ENCODE results near the gene CBX5.
"Not testable (repeated sequence)": the region's sequence is repeated elsewhere in the genome, so short reads cannot be mapped to it uniquely, and the experiment has no call there.

The CBX5 gene

GRCh38 chr12:54292083-54292930 is 12.4 kb upstream of the CBX5 start:
- no peak overlapping the region for H3K4me3 ChIP-seq (ENCODE audit: control insufficient read depth, low read depth, low read length)
- DNase-seq (ENCODE audit: low read depth) = no peak
- no peak for TF ChIP-seq CTCF (IDR thresholded peaks at IDR 0.05; ENCODE audit: control insufficient read depth, insufficient read depth, low read depth, low read length, missing control alignments)

GRCh38 chr12:54287261-54288157 is 7.6 kb upstream of the CBX5 start:
- no peak for TF ChIP-seq CTCF (IDR thresholded peaks at IDR 0.05; ENCODE audit: control insufficient read depth, insufficient read depth, low read depth, low read length, missing control alignments)
- no peak overlapping the region for H3K4me3 ChIP-seq (ENCODE audit: control insufficient read depth, low read depth, low read length)
- no peak for DNase-seq (ENCODE audit: low read depth)

- H3K4me3 ChIP-seq (ENCODE audit: control insufficient read depth, low read depth, low read length) = no peak overlapping the region
- no peak for TF ChIP-seq CTCF (IDR thresholded peaks at IDR 0.05; ENCODE audit: control insufficient read depth, insufficient read depth, low read depth, low read length, missing control alignments)
- no peak for DNase-seq (ENCODE audit: low read depth)
These were observed 6.4 kb upstream of the CBX5 start for GRCh38 chr12:54286042-54287030.

GRCh38 chr12:54285150-54286041 is 5.5 kb upstream of the CBX5 start:
- peak; percentile 26 for TF ChIP-seq CTCF (IDR thresholded peaks at IDR 0.05; ENCODE audit: control insufficient read depth, insufficient read depth, low read depth, low read length, missing control alignments)
- no peak for DNase-seq (ENCODE audit: low read depth)
- H3K4me3 ChIP-seq (ENCODE audit: control insufficient read depth, low read depth, low read length) = no peak overlapping the region

GRCh38 chr12:54284070-54284780 is 4.3 kb upstream of the CBX5 start:
- H3K4me3 ChIP-seq (ENCODE audit: control insufficient read depth, low read depth, low read length) = not testable (repeated sequence)

More at GRCh38 chr12:54284070-54284780, 4.3 kb upstream of the CBX5 start:
- not testable (repeated sequence) for DNase-seq (ENCODE audit: low read depth)

All from AG09309 (cell line).